Measurements from ENCODE around the gene NME3. TPM values are rescaled to one million over a fixed set of nuclear protein-coding genes. Genes with fewer than 3 reads are reported as not detected.

NME3 gene
- total RNA-seq, 1 experiment from 2014 or later = 66.9 TPM

DNA sequence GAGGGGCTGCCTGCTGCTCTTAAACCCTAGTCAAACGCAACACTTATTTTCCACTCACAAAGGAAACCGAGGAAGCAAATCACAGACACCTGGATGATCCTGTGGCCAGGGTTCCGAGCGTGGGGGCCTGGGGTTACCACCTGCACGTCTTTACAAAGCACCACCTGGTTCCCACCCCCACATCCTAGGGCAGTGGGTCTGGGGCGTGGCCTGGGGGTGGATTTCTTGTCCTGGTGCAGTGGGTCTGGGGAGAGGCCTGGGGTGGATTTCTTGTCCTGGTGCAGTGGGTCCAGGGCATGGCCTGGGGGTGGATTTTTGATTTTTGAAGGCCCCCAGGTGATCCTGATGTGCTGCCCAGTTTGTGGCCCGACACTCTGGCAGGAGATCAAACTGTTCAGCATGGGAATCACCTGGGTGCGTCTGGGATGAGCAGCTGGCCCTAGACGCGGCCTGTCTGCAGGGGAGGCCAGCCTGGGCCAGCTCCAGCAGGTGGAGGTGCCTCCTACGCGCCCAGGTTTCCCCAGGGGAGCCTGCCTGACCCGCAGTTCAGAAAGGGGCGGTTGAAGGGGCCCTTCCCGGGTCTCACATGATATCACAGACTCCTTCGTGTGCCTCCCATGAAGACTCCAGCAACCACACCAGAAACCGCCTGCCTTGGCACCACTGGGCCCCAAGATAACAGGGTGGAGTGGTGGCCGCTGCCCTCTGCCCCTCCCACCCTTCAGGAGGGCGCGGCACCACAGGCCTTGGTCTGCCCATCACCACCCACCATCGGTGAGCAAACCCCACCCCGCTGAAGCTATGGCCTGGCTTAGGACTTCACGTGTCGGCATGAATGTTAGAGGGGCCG, 49.0 kb upstream of the NME3 start:
- no peak overlapping the region for H3K4me2 ChIP-seq (ENCODE audit: low read length)
- H3K9me3 ChIP-seq (ENCODE audit: low read length) = no peaks in the 10 kb centered on the region
- ChIA-PET POLR2A (ENCODE audit: unreplicated experiment) (no interaction called here), CTCF (interaction anchor here (0.6 kb wide), 1 partner anchor 111 kb away, joined by 3 read pairs; no protein-coding TSS in a partner anchor)
- no peaks in the 10 kb centered on the region for H3K27me3 ChIP-seq (ENCODE audit: low read length)
- peaks cover 5% of the 10 kb centered on the region; the same call in 1 of the 2 replicates for H3K4me1 ChIP-seq (ENCODE audit: insufficient read depth, low read length)
- no peaks in the 10 kb centered on the region for H3F3A ChIP-seq (ENCODE audit: low read length, unreplicated experiment)
- peaks cover 4% of the 10 kb centered on the region; the same call in 1 of the 2 replicates for H3K36me3 ChIP-seq (ENCODE audit: low read depth, low read length)
- peaks cover 9% of the 10 kb centered on the region for H3K79me2 ChIP-seq (ENCODE audit: low read length)
- H2AFZ ChIP-seq (ENCODE audit: low read length) = no peak overlapping the region
- no peak overlapping the region for H3K4me3 ChIP-seq (ENCODE audit: low read length)
- H3K9ac ChIP-seq (ENCODE audit: low read length) = no peak overlapping the region
- no peak for ATAC-seq
- intact Hi-C loops (cut with micrococcal nuclease) = no loop called here
- no peak for DNase-seq
- no peak overlapping the region for H3K27ac ChIP-seq (ENCODE audit: low read length)
- no peaks in the 10 kb centered on the region for H4K20me1 ChIP-seq (ENCODE audit: low read length)
- BruUV-seq (replicated peaks) = no TSS peak
- TF ChIP-seq, protein P1, sequence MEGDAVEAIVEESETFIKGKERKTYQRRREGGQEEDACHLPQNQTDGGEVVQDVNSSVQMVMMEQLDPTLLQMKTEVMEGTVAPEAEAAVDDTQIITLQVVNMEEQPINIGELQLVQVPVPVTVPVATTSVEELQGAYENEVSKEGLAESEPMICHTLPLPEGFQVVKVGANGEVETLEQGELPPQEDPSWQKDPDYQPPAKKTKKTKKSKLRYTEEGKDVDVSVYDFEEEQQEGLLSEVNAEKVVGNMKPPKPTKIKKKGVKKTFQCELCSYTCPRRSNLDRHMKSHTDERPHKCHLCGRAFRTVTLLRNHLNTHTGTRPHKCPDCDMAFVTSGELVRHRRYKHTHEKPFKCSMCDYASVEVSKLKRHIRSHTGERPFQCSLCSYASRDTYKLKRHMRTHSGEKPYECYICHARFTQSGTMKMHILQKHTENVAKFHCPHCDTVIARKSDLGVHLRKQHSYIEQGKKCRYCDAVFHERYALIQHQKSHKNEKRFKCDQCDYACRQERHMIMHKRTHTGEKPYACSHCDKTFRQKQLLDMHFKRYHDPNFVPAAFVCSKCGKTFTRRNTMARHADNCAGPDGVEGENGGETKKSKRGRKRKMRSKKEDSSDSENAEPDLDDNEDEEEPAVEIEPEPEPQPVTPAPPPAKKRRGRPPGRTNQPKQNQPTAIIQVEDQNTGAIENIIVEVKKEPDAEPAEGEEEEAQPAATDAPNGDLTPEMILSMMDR (conservative IDR thresholded peaks at IDR 0.05; ENCODE audit: low read depth, low read length) = no peak
- TF ChIP-seq EZH2 (IDR thresholded peaks at IDR 0.05; ENCODE audit: low read length, unreplicated experiment) (no peak), EZH2phosphoT487 (IDR thresholded peaks at IDR 0.05; ENCODE audit: borderline replicate concordance, low read length) (no peak)
- H3K9me2 ChIP-seq (replicated peaks; ENCODE audit: low read length) = no peaks in the 10 kb centered on the region

DNA sequence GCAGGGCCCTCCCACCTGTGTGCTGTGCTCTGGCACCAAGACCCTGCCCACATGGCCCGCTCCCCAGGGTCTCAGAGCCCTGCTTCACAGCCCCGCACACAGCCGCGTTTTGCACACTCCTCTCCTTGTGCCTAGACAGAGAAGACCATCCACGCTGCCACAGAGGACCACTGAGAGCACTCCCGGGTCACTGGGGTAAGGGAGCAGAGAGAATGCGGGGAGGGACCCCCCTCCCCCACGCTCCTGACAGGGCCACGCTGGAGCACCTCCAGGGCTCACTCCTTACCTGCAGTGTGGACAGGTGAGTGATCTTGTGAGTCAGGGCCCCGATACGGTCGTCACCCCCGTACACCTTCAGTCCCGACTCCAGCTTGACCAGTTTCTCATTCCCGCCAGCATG, 48.3 kb upstream of the NME3 start:
- no peaks in the 10 kb centered on the region for H3K9me3 ChIP-seq (ENCODE audit: low read length)
- ChIA-PET POLR2A (ENCODE audit: unreplicated experiment) (no interaction called here), CTCF (no interaction called here)
- no peaks in the 10 kb centered on the region for H3K27me3 ChIP-seq (ENCODE audit: low read length)
- peaks cover 4% of the 10 kb centered on the region; the same call in 1 of the 2 replicates for H3K79me2 ChIP-seq (ENCODE audit: low read length)
- no peak overlapping the region for H3K27ac ChIP-seq (ENCODE audit: low read length)
- intact Hi-C loops (cut with micrococcal nuclease) = no loop called here
- no TSS peak for BruUV-seq (replicated peaks)
- no peak overlapping the region for H2AFZ ChIP-seq (ENCODE audit: low read length)
- ATAC-seq = no peak
- no peak overlapping the region for H3K9ac ChIP-seq (ENCODE audit: low read length)
- no peak for DNase-seq
- peaks cover 5% of the 10 kb centered on the region; the same call in 1 of the 2 replicates for H3K4me1 ChIP-seq (ENCODE audit: insufficient read depth, low read length)
- H3F3A ChIP-seq (ENCODE audit: low read length, unreplicated experiment) = no peaks in the 10 kb centered on the region
- H3K36me3 ChIP-seq (ENCODE audit: low read depth, low read length) = peaks cover 4% of the 10 kb centered on the region; the same call in 1 of the 2 replicates
- TF ChIP-seq EZH2phosphoT487 (IDR thresholded peaks at IDR 0.05; ENCODE audit: borderline replicate concordance, low read length) = no peak
- TF ChIP-seq EZH2 (IDR thresholded peaks at IDR 0.05; ENCODE audit: low read length, unreplicated experiment) = no peak
- TF ChIP-seq, protein P1 (conservative IDR thresholded peaks at IDR 0.05; ENCODE audit: low read depth, low read length) = no peak
- H4K20me1 ChIP-seq (ENCODE audit: low read length) = no peaks in the 10 kb centered on the region
- no peak overlapping the region for H3K4me3 ChIP-seq (ENCODE audit: low read length)
- no peaks in the 10 kb centered on the region for H3K9me2 ChIP-seq (replicated peaks; ENCODE audit: low read length)
- no peak overlapping the region for H3K4me2 ChIP-seq (ENCODE audit: low read length)
